ENCODE data around the gene JUN. TPM values are rescaled to one million over a fixed set of nuclear protein-coding genes. Genes with fewer than 3 reads are reported as not detected.

The JUN gene
- total and polyA plus RNA-seq, 2 donors (not counting 3 experiments of a cell fraction or from before 2014, with no cell fraction given), result 88.3 to 89.3 TPM

DNA sequence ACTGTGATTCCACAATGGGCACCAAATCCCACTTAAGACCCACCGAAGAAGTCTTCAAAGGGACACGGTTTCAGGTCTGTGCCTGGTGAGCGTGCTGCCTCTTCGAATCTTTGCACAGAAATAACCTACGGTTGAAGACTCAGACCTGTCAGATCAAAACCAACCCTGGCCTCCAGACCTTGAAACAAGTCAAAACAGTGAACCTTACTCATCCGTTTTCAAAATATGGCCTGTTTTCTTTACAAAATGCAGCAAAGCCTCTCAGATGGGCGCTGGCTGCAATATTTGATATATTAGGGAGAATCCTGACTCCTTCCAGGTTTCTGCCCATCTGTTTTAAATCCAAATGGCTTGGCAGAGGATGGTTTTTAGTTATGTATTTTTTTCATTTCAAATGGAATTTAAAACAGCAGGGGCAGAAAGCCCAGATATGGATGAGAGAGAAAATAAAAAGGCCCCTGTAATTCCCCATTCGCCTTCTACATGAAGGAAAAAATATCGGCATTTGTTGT is 14.0 kb downstream of the JUN start:
- Histone ChIP-seq H2AFZ (ENCODE audit: low read depth, low read length) (no peak overlapping the region), H3K27ac (ENCODE audit: insufficient read depth, low read depth, low read length) (no peak overlapping the region), H3K79me2 (ENCODE audit: control insufficient read depth, insufficient read depth, low read length) (no peaks in the 10 kb centered on the region), H3K9me3 (replicated peaks; ENCODE audit: control insufficient read depth, insufficient read depth, low read length) (no peaks in the 10 kb centered on the region), H3K9ac (replicated peaks; ENCODE audit: extremely low read depth, insufficient read depth, low read length) (no peak overlapping the region), H3K4me2 (ENCODE audit: insufficient read depth, low read length) (no peak overlapping the region), H3K4me1 (ENCODE audit: control insufficient read depth, extremely low read depth, insufficient read depth, low read length) (peaks cover 29% of the 10 kb centered on the region), H3K36me3 (ENCODE audit: control insufficient read depth in 2 of 2, extremely low read depth in 1 of 2, insufficient read depth in 2 of 2, low read length in 2 of 2) (no peaks in the 10 kb centered on the region), H3K9me1 (replicated peaks; ENCODE audit: control insufficient read depth, extremely low read depth, insufficient read depth, low read length) (no peaks in the 10 kb centered on the region), H3K27me3 (ENCODE audit: control insufficient read depth in 2 of 2, insufficient read depth in 2 of 2, low read length in 2 of 2) (no peaks in the 10 kb centered on the region), H4K20me1 (replicated peaks; ENCODE audit: control insufficient read depth, extremely low read depth, insufficient read depth, low read length) (no peaks in the 10 kb centered on the region), H3K4me3 (replicated peaks in 1 of 3; ENCODE audit: insufficient read depth in 1 of 3, low read depth in 1 of 3, low read length in 3 of 3) (no peak overlapping the region)
- intact Hi-C loops (cut with micrococcal nuclease) (loop anchor here (1.0 kb wide), 3 partner anchors 30 to 254 kb away; no protein-coding TSS in a partner anchor), dilution Hi-C loops (cut with MboI; ENCODE audit: extremely low pct_ligation_motif_present, low sequenced_read_pairs) (no loop called here)
- no peak for DNase-seq (ENCODE audit: low read depth, low spot score)
- CTCF ChIA-PET, result interaction anchor here (0.8 to 3.0 kb wide), 4 partner anchors 9 to 31 kb away, joined by 3 to 48 read pairs (median 5); no protein-coding TSS in a partner anchor
- no TSS peak for BruUV-seq (replicated peaks)
- POLR2A ChIA-PET, result no interaction called here
- TF ChIP-seq MYC (IDR thresholded peaks at IDR 0.05; ENCODE audit: low read depth, low read length) (no peak), GATA2 (IDR thresholded peaks at IDR 0.05; ENCODE audit: insufficient read depth, insufficient read length, low read depth, low read length) (no peak), POLR2AphosphoS5 (IDR thresholded peaks at IDR 0.05; ENCODE audit: insufficient read depth, low read depth, low read length) (no peak)
- FAIRE-seq, result no peak

DNA sequence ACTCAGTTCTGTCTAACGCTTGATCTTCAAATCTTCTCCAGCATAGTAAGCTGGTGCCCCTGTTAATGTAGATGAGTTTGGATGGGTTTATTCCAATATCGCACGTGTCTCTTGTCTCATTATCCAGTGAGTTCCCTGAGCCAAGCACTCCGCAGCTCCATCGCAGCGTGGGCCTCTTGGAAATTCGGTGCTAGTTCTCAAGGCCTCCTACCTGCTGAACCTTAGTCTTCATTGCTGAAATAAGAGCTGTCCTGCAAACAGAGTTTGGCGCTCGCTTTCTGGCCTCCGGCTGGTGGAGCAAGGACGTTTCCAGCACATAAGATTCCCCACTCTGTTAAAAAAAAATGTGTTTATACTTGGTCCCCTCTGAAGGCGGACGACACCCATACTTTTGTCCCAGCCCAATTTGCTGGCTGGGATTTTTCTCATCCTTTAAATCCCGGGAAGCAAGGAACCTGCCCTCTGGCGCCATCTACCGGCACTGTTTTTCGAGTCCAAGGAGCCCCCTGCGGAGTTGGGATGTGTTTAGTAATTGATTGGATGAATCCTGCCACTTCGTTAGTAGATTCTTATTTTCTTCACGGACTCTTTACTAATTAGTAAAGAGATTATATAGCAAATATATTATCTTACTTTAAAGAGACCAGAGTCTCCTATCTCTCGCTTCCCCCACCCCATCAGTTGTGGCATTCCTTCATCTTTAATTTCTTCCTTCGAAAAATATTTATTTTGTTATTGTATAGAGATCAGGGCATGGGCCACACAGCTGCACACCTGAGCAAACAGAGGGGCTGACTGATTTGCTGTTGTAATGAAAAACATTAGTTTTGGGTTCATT is 14.7 kb downstream of the JUN start:
- ChIA-PET POLR2A (interaction anchor here (0.6 kb wide), 1 partner anchor 10 kb away, joined by 3 read pairs; no protein-coding TSS in a partner anchor), CTCF (interaction anchor here (0.7 to 3.0 kb wide), 10 partner anchors 10 to 982 kb away, joined by 3 to 48 read pairs (median 4); no protein-coding TSS in a partner anchor)
- Histone ChIP-seq H4K20me1 (replicated peaks; ENCODE audit: control insufficient read depth, extremely low read depth, insufficient read depth, low read length) (no peaks in the 10 kb centered on the region), H2AFZ (ENCODE audit: low read depth, low read length) (peak overlapping the region; percentile 8), H3K27ac (ENCODE audit: insufficient read depth, low read depth, low read length) (no peak overlapping the region), H3K9me1 (replicated peaks; ENCODE audit: control insufficient read depth, extremely low read depth, insufficient read depth, low read length) (no peaks in the 10 kb centered on the region), H3K9me3 (replicated peaks; ENCODE audit: control insufficient read depth, insufficient read depth, low read length) (no peaks in the 10 kb centered on the region), H3K27me3 (ENCODE audit: control insufficient read depth in 2 of 2, insufficient read depth in 2 of 2, low read length in 2 of 2) (no peaks in the 10 kb centered on the region), H3K79me2 (ENCODE audit: control insufficient read depth, insufficient read depth, low read length) (no peaks in the 10 kb centered on the region), H3K9ac (replicated peaks; ENCODE audit: extremely low read depth, insufficient read depth, low read length) (no peak overlapping the region), H3K4me2 (ENCODE audit: insufficient read depth, low read length) (no peak overlapping the region), H3K36me3 (ENCODE audit: control insufficient read depth in 2 of 2, extremely low read depth in 1 of 2, insufficient read depth in 2 of 2, low read length in 2 of 2) (no peaks in the 10 kb centered on the region), H3K4me3 (replicated peaks in 1 of 3; ENCODE audit: insufficient read depth in 1 of 3, low read depth in 1 of 3, low read length in 3 of 3) (no peak overlapping the region), H3K4me1 (ENCODE audit: control insufficient read depth, extremely low read depth, insufficient read depth, low read length) (peaks cover 34% of the 10 kb centered on the region)
- TF ChIP-seq POLR2A (IDR thresholded peaks at IDR 0.05; ENCODE audit: low read depth, low read length), result no peak
- TF ChIP-seq, protein P1, sequence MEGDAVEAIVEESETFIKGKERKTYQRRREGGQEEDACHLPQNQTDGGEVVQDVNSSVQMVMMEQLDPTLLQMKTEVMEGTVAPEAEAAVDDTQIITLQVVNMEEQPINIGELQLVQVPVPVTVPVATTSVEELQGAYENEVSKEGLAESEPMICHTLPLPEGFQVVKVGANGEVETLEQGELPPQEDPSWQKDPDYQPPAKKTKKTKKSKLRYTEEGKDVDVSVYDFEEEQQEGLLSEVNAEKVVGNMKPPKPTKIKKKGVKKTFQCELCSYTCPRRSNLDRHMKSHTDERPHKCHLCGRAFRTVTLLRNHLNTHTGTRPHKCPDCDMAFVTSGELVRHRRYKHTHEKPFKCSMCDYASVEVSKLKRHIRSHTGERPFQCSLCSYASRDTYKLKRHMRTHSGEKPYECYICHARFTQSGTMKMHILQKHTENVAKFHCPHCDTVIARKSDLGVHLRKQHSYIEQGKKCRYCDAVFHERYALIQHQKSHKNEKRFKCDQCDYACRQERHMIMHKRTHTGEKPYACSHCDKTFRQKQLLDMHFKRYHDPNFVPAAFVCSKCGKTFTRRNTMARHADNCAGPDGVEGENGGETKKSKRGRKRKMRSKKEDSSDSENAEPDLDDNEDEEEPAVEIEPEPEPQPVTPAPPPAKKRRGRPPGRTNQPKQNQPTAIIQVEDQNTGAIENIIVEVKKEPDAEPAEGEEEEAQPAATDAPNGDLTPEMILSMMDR (IDR thresholded peaks at IDR 0.05; ENCODE audit: extremely low read depth in 1 of 2, insufficient read depth in 1 of 2, low read depth in 1 of 2, low read length in 2 of 2), result peak; percentile 71 to 81
- TF ChIP-seq GATA2 (IDR thresholded peaks at IDR 0.05; ENCODE audit: insufficient read depth, insufficient read length, low read depth, low read length), result no peak
- no peak for TF ChIP-seq JUN (IDR thresholded peaks at IDR 0.05; ENCODE audit: borderline replicate concordance, insufficient read depth, insufficient read length, low read depth)
- BruUV-seq (replicated peaks), result no TSS peak
- FAIRE-seq (peak; percentile 37), DNase-seq (ENCODE audit: low read depth, low spot score) (peak; percentile 74)
- dilution Hi-C loops (cut with MboI; ENCODE audit: extremely low pct_ligation_motif_present, low sequenced_read_pairs) (no loop called here), intact Hi-C loops (cut with micrococcal nuclease) (loop anchor here (1.0 kb wide), 3 partner anchors 29 to 253 kb away; no protein-coding TSS in a partner anchor)

All from endothelial cell of umbilical vein (primary cell).